Smooth muscle cell (in vitro differentiated cells): ENCODE results near the gene AJAP1. TPM values are rescaled to one million over a fixed set of nuclear protein-coding genes. Genes with fewer than 3 reads are reported as not detected.

Source experiments
- DNase-seq: peaks from one replicate; lab custom pipeline; 2025; ENCODE audit not compliant: unreplicated experiment; lab: John Stamatoyannopoulos, UW
- H2AFZ ChIP-seq: fragments of 200-600 bp; sonication (generic); 2 replicates; pipeline ENCODE4 v1.6.0; 2016; ENCODE audit warnings: antibody characterized with exemption, low read depth, mild to moderate bottlenecking
- H3F3A ChIP-seq: fragments of 200-600 bp; sonication (generic); 2 replicates; pipeline ENCODE4 v1.6.0; 2017; ENCODE audit warnings: antibody characterized with exemption, low read depth
- H3K27ac ChIP-seq: fragments of 200-600 bp; sonication (generic); 2 replicates; pipeline ENCODE4 v1.5.1; 2016; ENCODE audit warnings: low read depth, mild to moderate bottlenecking
- H3K27me3 ChIP-seq: fragments of 200-600 bp; sonication (generic); 2 replicates; pipeline ENCODE4 v1.6.1; 2016; ENCODE audit warnings: low read depth, mild to moderate bottlenecking
- H3K36me3 ChIP-seq: fragments of 200-600 bp; sonication (generic); 2 replicates; pipeline ENCODE4 v1.5.1; 2016; ENCODE audit warnings: low read depth
- H3K4me1 ChIP-seq: fragments of 200-600 bp; sonication (generic); 2 replicates; pipeline ENCODE4 v1.5.1; 2016; ENCODE audit warnings: low read depth
- H3K4me2 ChIP-seq: fragments of 200-600 bp; sonication (generic); 2 replicates; pipeline ENCODE4 v1.6.0; 2016; ENCODE audit warnings: mild to moderate bottlenecking
- H3K4me3 ChIP-seq: fragments of 200-600 bp; sonication (generic); 2 replicates; pipeline ENCODE4 v1.5.1; 2016; ENCODE audit warnings: mild to moderate bottlenecking
- H3K79me2 ChIP-seq: fragments of 200-600 bp; sonication (generic); 2 replicates; pipeline ENCODE4 v1.6.0; 2016; ENCODE audit warnings: low read depth, mild to moderate bottlenecking
- H3K9ac ChIP-seq: fragments of 200-600 bp; sonication (generic); 2 replicates; pipeline ENCODE4 v1.6.0; 2016; ENCODE audit warnings: low read depth
- H3K9me3 ChIP-seq: fragments of 200-600 bp; sonication (generic); replicated peaks from 2 replicates; pipeline ENCODE4 v1.5.1; 2016; ENCODE audit warnings: low read depth
- H4K20me1 ChIP-seq: fragments of 200-600 bp; sonication (generic); 2 replicates; pipeline ENCODE4 v1.6.0; 2016; ENCODE audit warnings: low read depth
- CTCF ChIP-seq: fragments of 200-600 bp; sonication (generic); IDR thresholded peaks from 2 replicates; pipeline ENCODE4 v1.5.1; 2017; ENCODE audit warnings: borderline replicate concordance, mild to moderate bottlenecking, antibody characterized with exemption; ENCODE audit not compliant: insufficient read depth, poor library complexity, severe bottlenecking
- WGBS: methylation state at CpG from one replicate; pipeline ENCODE4 v1.1.7; 2016; ENCODE audit warnings: low lambda C conversion rate; 5-methylcytosine and 5-hydroxymethylcytosine counted together
- polyA plus RNA-seq: library from polyadenylated mRNA; unstranded; fragments of >200 nt; fragmentation: Nextera tagmentation; extraction: Ambion mirVana; gene quantifications from 2 replicates; pipeline ENCODE4 v1.2.1, GENCODE V29; 2016
- total RNA-seq: library from RNA; depleted of rRNA; stranded (reverse); fragments of >200 nt; gene quantifications from 2 replicates; pipeline ENCODE4 v1.2.3, GENCODE V29; 2014

The AJAP1 gene
- total and polyA plus RNA-seq, 2 experiments from 2014 or later: 0.10 to 0.58 TPM

GRCh38 chr1:4710592-4711415 lies 56.4 kb downstream of the AJAP1 start:
- no peaks in the 10 kb centered on the region for H3K36me3 ChIP-seq
- peak overlapping the region; percentile 78 for H3K4me2 ChIP-seq
- no peaks in the 10 kb centered on the region for H3K9me3 ChIP-seq
- WGBS: 30% methylated on average over 39 of the region's 39 CpGs
- no peaks in the 10 kb centered on the region for H4K20me1 ChIP-seq
- H3K27me3 ChIP-seq: peaks cover 16% of the 10 kb centered on the region
- H3K4me3 ChIP-seq: peak overlapping the region; percentile 28
- H3K27ac ChIP-seq: no peak overlapping the region
- no peaks in the 10 kb centered on the region for H3F3A ChIP-seq
- H3K79me2 ChIP-seq: no peaks in the 10 kb centered on the region
- no peak for DNase-seq
- no peak overlapping the region for H3K9ac ChIP-seq
- TF ChIP-seq CTCF: no peak
- peaks cover 17% of the 10 kb centered on the region for H3K4me1 ChIP-seq
- H2AFZ ChIP-seq: peak overlapping the region; percentile 60

DNA sequence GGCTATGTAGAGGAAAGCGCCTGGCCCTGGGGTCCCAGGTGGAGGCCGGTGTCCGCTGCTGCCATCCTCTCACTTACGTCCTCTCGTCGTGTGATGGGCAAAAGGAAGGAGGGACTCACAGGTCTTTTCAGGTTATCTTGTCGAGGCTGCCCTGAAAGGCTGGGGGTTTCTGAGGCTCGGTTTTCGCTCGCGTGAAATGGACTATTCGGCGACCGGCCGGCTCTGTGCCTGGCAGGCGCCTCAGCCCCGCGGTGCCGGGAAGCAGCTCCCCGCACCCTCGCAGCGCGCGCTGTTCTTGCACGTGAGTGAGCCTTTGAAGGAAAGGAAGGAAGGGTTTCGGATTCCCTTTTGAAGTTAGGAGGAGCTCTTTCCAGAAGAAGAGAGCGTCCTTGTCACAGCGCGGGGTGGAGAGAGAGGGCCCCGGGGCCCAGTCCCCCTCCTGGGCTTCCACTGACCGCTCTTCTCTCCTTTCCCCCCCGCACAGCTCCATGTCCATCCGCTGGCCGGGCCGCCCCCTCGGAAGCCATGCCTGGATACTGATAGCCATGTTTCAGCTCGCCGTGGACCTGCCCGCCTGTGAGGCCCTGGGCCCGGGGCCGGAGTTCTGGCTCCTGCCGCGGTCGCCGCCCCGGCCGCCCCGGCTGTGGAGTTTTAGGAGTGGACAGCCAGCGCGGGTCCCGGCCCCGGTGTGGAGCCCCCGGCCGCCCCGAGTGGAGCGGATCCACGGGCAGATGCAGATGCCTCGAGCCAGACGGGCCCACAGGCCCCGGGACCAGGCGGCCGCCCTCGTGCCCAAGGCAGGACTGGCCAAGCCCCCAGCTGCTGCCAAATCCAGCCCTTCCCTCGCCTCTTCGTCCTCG lies 57.2 kb downstream of the AJAP1 start:
- H3K36me3 ChIP-seq: no peaks in the 10 kb centered on the region
- H3K27ac ChIP-seq: no peak overlapping the region
- no peaks in the 10 kb centered on the region for H4K20me1 ChIP-seq
- no peak for DNase-seq
- no peak for TF ChIP-seq CTCF
- peak overlapping the region; percentile 78 for H3K4me2 ChIP-seq
- H3K4me1 ChIP-seq: peaks cover 17% of the 10 kb centered on the region
- 70% methylated on average over 63 of the region's 66 CpGs for WGBS
- no peaks in the 10 kb centered on the region for H3K79me2 ChIP-seq
- H3F3A ChIP-seq: no peaks in the 10 kb centered on the region
- H2AFZ ChIP-seq: no peak overlapping the region
- peak overlapping the region; percentile 28 for H3K4me3 ChIP-seq
- no peak overlapping the region for H3K9ac ChIP-seq
- H3K27me3 ChIP-seq: peaks cover 16% of the 10 kb centered on the region
- H3K9me3 ChIP-seq: no peaks in the 10 kb centered on the region

GRCh38 chr1:4713669-4714068 lies 59.3 kb downstream of the AJAP1 start:
- no peak for TF ChIP-seq CTCF
- no peak overlapping the region for H3K4me3 ChIP-seq
- H3K79me2 ChIP-seq: no peaks in the 10 kb centered on the region
- no peaks in the 10 kb centered on the region for H3F3A ChIP-seq
- peaks cover 17% of the 10 kb centered on the region for H3K4me1 ChIP-seq
- no peak overlapping the region for H3K4me2 ChIP-seq
- no peak overlapping the region for H3K9ac ChIP-seq
- H3K36me3 ChIP-seq: no peaks in the 10 kb centered on the region
- H4K20me1 ChIP-seq: no peaks in the 10 kb centered on the region
- H3K27ac ChIP-seq: no peak overlapping the region
- WGBS: 93% methylated on average over 12 of the region's 12 CpGs
- no peak for DNase-seq
- H3K9me3 ChIP-seq: no peaks in the 10 kb centered on the region
- H2AFZ ChIP-seq: no peak overlapping the region
- peaks cover 16% of the 10 kb centered on the region for H3K27me3 ChIP-seq
